CD4-positive, alpha-beta memory T cell (primary cell): ENCODE data around the gene HTR3A. TPM values are rescaled to one million over a fixed set of nuclear protein-coding genes. Genes with fewer than 3 reads are reported as not detected.

Experiments
- CTCF ChIA-PET: fragments of 350-600 bp; sonication (Branson Sonifier 250); formaldehyde crosslinking; loops from one replicate; lab custom pipeline; 2021; ENCODE audit warnings: inconsistent platforms; ENCODE audit not compliant: partially characterized antibody; lab: Charles Lee
- POLR2A ChIA-PET: fragments of 350-600 bp; sonication (Branson Sonifier 250); formaldehyde crosslinking; loops from one replicate; lab custom pipeline; 2021; ENCODE audit not compliant: partially characterized antibody; lab: Charles Lee
- DNase-seq, 5 donors: peaks; one replicate each; pipeline versions ENCODE4 v3.0.0 to v3.0.0-alpha.2; 2020 to 2022; ENCODE audit warnings: mixed read lengths in 1 of 5
- H3K27ac ChIP-seq: one replicate; pipeline ENCODE4 v1.7.0; 2013; ENCODE audit warnings: low read depth, low read length
- H3K27me3 ChIP-seq: 2 replicates; pipeline ENCODE4 v1.7.0; 2013; ENCODE audit warnings: mild to moderate bottlenecking, low read length, moderate library complexity; ENCODE audit not compliant: insufficient read depth
- H3K36me3 ChIP-seq: 2 replicates; pipeline ENCODE4 v1.7.0; 2013; ENCODE audit warnings: mild to moderate bottlenecking, low read length, moderate library complexity; ENCODE audit not compliant: insufficient read depth
- H3K4me1 ChIP-seq: 2 replicates; pipeline ENCODE4 v1.7.0; 2013; ENCODE audit warnings: mild to moderate bottlenecking, low read length, moderate library complexity; ENCODE audit not compliant: insufficient read depth
- H3K4me3 ChIP-seq, 2 donors: one replicate each; pipeline ENCODE4 v1.7.0; 2013; ENCODE audit warnings: low read length in 2 of 2, mild to moderate bottlenecking in 1 of 2
- H3K9me3 ChIP-seq, 2 donors: one replicate each; pipeline ENCODE4 v1.7.0; 2013; ENCODE audit warnings: low read length in 2 of 2, control low read depth in 1 of 2; ENCODE audit not compliant: control insufficient read depth in 1 of 2
- H3K27ac Mint-ChIP-seq, 7 donors: one replicate each; pipeline ENCODE4 v1.8.0; 2020 to 2021; ENCODE audit warnings: mixed read lengths in 7 of 7, mild to moderate bottlenecking in 6 of 7, inconsistent platforms in 3 of 7, moderate library complexity in 3 of 7
- H3K27me3 Mint-ChIP-seq, 2 donors: one replicate each; pipeline ENCODE4 v1.8.0; 2020 to 2021; ENCODE audit warnings: mixed read lengths in 2 of 2
- H3K36me3 Mint-ChIP-seq, 2 donors: one replicate each; pipeline ENCODE4 v1.8.0; 2020 to 2021; ENCODE audit warnings: mixed read lengths in 2 of 2, inconsistent platforms in 1 of 2, mild to moderate bottlenecking in 1 of 2
- H3K4me1 Mint-ChIP-seq, 4 donors: one replicate each; pipeline ENCODE4 v1.8.0; 2020 to 2021; ENCODE audit warnings: mixed read lengths in 4 of 4, mild to moderate bottlenecking in 1 of 4
- H3K4me3 Mint-ChIP-seq, 8 donors: one replicate each; pipeline ENCODE4 v1.8.0; 2020 to 2021; ENCODE audit warnings: mixed read lengths in 8 of 8, mild to moderate bottlenecking in 7 of 8, moderate library complexity in 6 of 8, inconsistent platforms in 3 of 8
- H3K9me3 Mint-ChIP-seq, 8 donors: one replicate each; pipeline ENCODE4 v1.8.0; 2020 to 2021; ENCODE audit warnings: mixed read lengths in 8 of 8, mild to moderate bottlenecking in 5 of 8, inconsistent platforms in 3 of 8, moderate library complexity in 1 of 8
- intact Hi-C: fragments of 100-400 bp; cut with micrococcal nuclease; formaldehyde crosslinking; loops from one replicate; pipeline ENCODE4 v1.15.1; 2023
- polyA plus RNA-seq, 2 donors: library from polyadenylated mRNA; unstranded; fragments of 300-500 nt; fragmentation: Illumina TruSeq; gene quantifications; one replicate each; pipeline ENCODE4 v1.2.3, GENCODE V29; 2021
- total RNA-seq, 2 experiments: library from RNA; stranded (reverse); gene quantifications; one replicate each; pipeline ENCODE4 v1.2.3, GENCODE V29; 2021

The HTR3A gene
- total and polyA plus RNA-seq, 4 experiments from 2014 or later: 0.23 TPM; not detected in 3

- intact Hi-C loops: no loop called here
- Histone ChIP-seq H3K27ac (no peak overlapping the region), H3K27me3 (no peaks in the 10 kb centered on the region), H3K9me3 (no peaks in the 10 kb centered on the region), H3K4me3 (no peak overlapping the region), H3K4me1 (no peaks in the 10 kb centered on the region), H3K36me3 (no peaks in the 10 kb centered on the region)
- H3K27me3 Mint-ChIP-seq: peaks cover 13 to 33% of the 10 kb centered on the region in 2 donors
- no peak for DNase-seq
- H3K36me3 Mint-ChIP-seq: no peaks in the 10 kb centered on the region
- ChIA-PET POLR2A (no interaction called here), CTCF (interaction anchor here (0.5 to 1.5 kb wide), 2 partner anchors 22 to 51 kb away, joined by 3 read pairs; no protein-coding TSS in a partner anchor)
- H3K9me3 Mint-ChIP-seq: no peaks in the 10 kb centered on the region
- no peak overlapping the region for H3K27ac Mint-ChIP-seq
- peaks cover 0 to 2% (median under 1%) of the 10 kb centered on the region in 4 donors for H3K4me1 Mint-ChIP-seq
- H3K4me3 Mint-ChIP-seq: no peak overlapping the region
Measured at GRCh38 chr11:113952588-113952987, 22.3 kb upstream of the HTR3A start.

- H3K4me1 ChIP-seq: no peaks in the 10 kb centered on the region
- no peaks in the 10 kb centered on the region for H3K27me3 ChIP-seq
- Mint-ChIP-seq H3K4me3 (no peak overlapping the region), H3K36me3 (no peaks in the 10 kb centered on the region), H3K4me1 (peaks cover 0 to 2% (median 0%) of the 10 kb centered on the region in 4 donors), H3K27ac (no peak overlapping the region), H3K27me3 (peaks cover 13 to 31% of the 10 kb centered on the region in 2 donors), H3K9me3 (no peaks in the 10 kb centered on the region)
- H3K9me3 ChIP-seq: no peaks in the 10 kb centered on the region
- no peak for DNase-seq
- no peaks in the 10 kb centered on the region for H3K36me3 ChIP-seq
- no peak overlapping the region for H3K27ac ChIP-seq
- intact Hi-C loops: no loop called here
- CTCF ChIA-PET: no interaction called here
- H3K4me3 ChIP-seq: no peak overlapping the region
- POLR2A ChIA-PET: no interaction called here
Measured at GRCh38 chr11:113954235-113954634, 20.7 kb upstream of the HTR3A start.

- Mint-ChIP-seq H3K4me3 (no peak overlapping the region), H3K27me3 (peaks cover 8 to 22% of the 10 kb centered on the region in 2 donors), H3K36me3 (no peaks in the 10 kb centered on the region), H3K4me1 (peaks cover 0 to 2% (median 0%) of the 10 kb centered on the region in 4 donors), H3K9me3 (no peaks in the 10 kb centered on the region), H3K27ac (no peak overlapping the region)
- Histone ChIP-seq H3K9me3 (no peaks in the 10 kb centered on the region), H3K27ac (no peak overlapping the region), H3K27me3 (no peaks in the 10 kb centered on the region), H3K4me1 (no peaks in the 10 kb centered on the region), H3K4me3 (no peak overlapping the region), H3K36me3 (no peaks in the 10 kb centered on the region)
- ChIA-PET POLR2A (no interaction called here), CTCF (no interaction called here)
- no peak for DNase-seq
- intact Hi-C loops: no loop called here
Measured at GRCh38 chr11:113956986-113957385, 17.9 kb upstream of the HTR3A start.

GRCh38 chr11:113960702-113961330, 14.1 kb upstream of the HTR3A start:
- H3K4me3 Mint-ChIP-seq: no peak overlapping the region
- intact Hi-C loops: no loop called here
- DNase-seq: no peak
- Histone ChIP-seq H3K27ac (no peak overlapping the region), H3K36me3 (no peaks in the 10 kb centered on the region), H3K9me3 (no peaks in the 10 kb centered on the region), H3K27me3 (no peaks in the 10 kb centered on the region), H3K4me3 (no peak overlapping the region), H3K4me1 (no peaks in the 10 kb centered on the region)
- H3K9me3 Mint-ChIP-seq: peaks cover 0 to 1% (median 0%) of the 10 kb centered on the region in 8 donors
- no peaks in the 10 kb centered on the region for H3K4me1 Mint-ChIP-seq
- POLR2A ChIA-PET: no interaction called here
- H3K36me3 Mint-ChIP-seq: no peaks in the 10 kb centered on the region
- H3K27ac Mint-ChIP-seq: no peak overlapping the region
- peaks cover 3 to 5% of the 10 kb centered on the region in 2 donors for H3K27me3 Mint-ChIP-seq
- CTCF ChIA-PET: interaction anchor here (0.6 kb wide), 1 partner anchor 30 kb away, joined by 6 read pairs; no protein-coding TSS in a partner anchor

GRCh38 chr11:113967361-113967760, 7.5 kb upstream of the HTR3A start:
- H3K27me3 Mint-ChIP-seq: peaks cover 5 to 15% of the 10 kb centered on the region in 2 donors
- H3K36me3 ChIP-seq: no peaks in the 10 kb centered on the region
- H3K4me1 ChIP-seq: no peaks in the 10 kb centered on the region
- H3K9me3 ChIP-seq: no peaks in the 10 kb centered on the region
- no peak overlapping the region for H3K4me3 Mint-ChIP-seq
- CTCF ChIA-PET: no interaction called here
- no peaks in the 10 kb centered on the region for H3K27me3 ChIP-seq
- peaks cover 0 to 2% (median 0%) of the 10 kb centered on the region in 8 donors for H3K9me3 Mint-ChIP-seq
- POLR2A ChIA-PET: no interaction called here
- H3K36me3 Mint-ChIP-seq: no peaks in the 10 kb centered on the region
- H3K27ac Mint-ChIP-seq: no peak overlapping the region
- no peak overlapping the region for H3K4me3 ChIP-seq
- H3K4me1 Mint-ChIP-seq: no peaks in the 10 kb centered on the region
- no peak overlapping the region for H3K27ac ChIP-seq
- intact Hi-C loops: no loop called here
- no peak for DNase-seq

- H3K27me3 Mint-ChIP-seq: peaks cover 4 to 12% of the 10 kb centered on the region in 2 donors
- H3K4me1 Mint-ChIP-seq: no peaks in the 10 kb centered on the region
- DNase-seq: no peak
- H3K36me3 Mint-ChIP-seq: no peaks in the 10 kb centered on the region
- ChIA-PET POLR2A (no interaction called here), CTCF (no interaction called here)
- H3K27ac ChIP-seq: no peak overlapping the region
- no peak overlapping the region for H3K4me3 ChIP-seq
- no peaks in the 10 kb centered on the region for H3K36me3 ChIP-seq
- H3K4me1 ChIP-seq: no peaks in the 10 kb centered on the region
- no peak overlapping the region for H3K4me3 Mint-ChIP-seq
- no peaks in the 10 kb centered on the region for H3K27me3 ChIP-seq
- intact Hi-C loops: no loop called here
- peaks cover 0 to 1% (median 0%) of the 10 kb centered on the region in 8 donors for H3K9me3 Mint-ChIP-seq
- no peak overlapping the region for H3K27ac Mint-ChIP-seq
- no peaks in the 10 kb centered on the region for H3K9me3 ChIP-seq
Measured at GRCh38 chr11:113971506-113972195, 3.3 kb upstream of the HTR3A start.

- Mint-ChIP-seq H3K4me3 (no peak overlapping the region), H3K27ac (no peak overlapping the region), H3K27me3 (peaks cover 7 to 12% of the 10 kb centered on the region in 2 donors), H3K9me3 (no peaks in the 10 kb centered on the region), H3K36me3 (no peaks in the 10 kb centered on the region), H3K4me1 (peaks cover 0 to 2% (median 0%) of the 10 kb centered on the region in 4 donors)
- no peak for DNase-seq
- intact Hi-C loops: no loop called here
- no peaks in the 10 kb centered on the region for H3K4me1 ChIP-seq
- H3K4me3 ChIP-seq: no peak overlapping the region
- H3K27ac ChIP-seq: no peak overlapping the region
- POLR2A ChIA-PET: no interaction called here
- CTCF ChIA-PET: interaction anchor here (1.4 kb wide), 1 partner anchor 16 kb away, joined by 4 read pairs; no protein-coding TSS in a partner anchor
- no peaks in the 10 kb centered on the region for H3K27me3 ChIP-seq
- no peaks in the 10 kb centered on the region for H3K9me3 ChIP-seq
- no peaks in the 10 kb centered on the region for H3K36me3 ChIP-seq
Measured at GRCh38 chr11:113977071-113977490, 2.2 kb downstream of the HTR3A start.
